ENCODE results near the gene LIPT2.
"Not testable (repeated sequence)": the region's sequence is repeated elsewhere in the genome, so short reads cannot be mapped to it uniquely, and the experiment has no call there.

GRCh38 chr11:74534946-74535275 lies 41.4 kb upstream of the LIPT2 start:
- TF ChIP-seq CTCF (IDR thresholded peaks at IDR 0.05; ENCODE audit: extremely low read depth in 1 of 2, insufficient read depth in 1 of 2, low read depth in 1 of 2, low read length in 2 of 2); POLR2A (IDR thresholded peaks at IDR 0.05; ENCODE audit: low read depth, low read length); POLR2AphosphoS5 (IDR thresholded peaks at IDR 0.05; ENCODE audit: insufficient read depth, low read depth, low read length); FOS (IDR thresholded peaks at IDR 0.05; ENCODE audit: borderline replicate concordance, insufficient read depth, low read length); EZH2 (IDR thresholded peaks at IDR 0.05; ENCODE audit: borderline replicate concordance, low read depth, low read length, severe bottlenecking): not testable (repeated sequence)
